Measurements from ENCODE around the gene UBXN2A.
"Not testable (repeated sequence)": the region's sequence is repeated elsewhere in the genome, so short reads cannot be mapped to it uniquely, and the experiment has no call there.

The UBXN2A gene

DNA sequence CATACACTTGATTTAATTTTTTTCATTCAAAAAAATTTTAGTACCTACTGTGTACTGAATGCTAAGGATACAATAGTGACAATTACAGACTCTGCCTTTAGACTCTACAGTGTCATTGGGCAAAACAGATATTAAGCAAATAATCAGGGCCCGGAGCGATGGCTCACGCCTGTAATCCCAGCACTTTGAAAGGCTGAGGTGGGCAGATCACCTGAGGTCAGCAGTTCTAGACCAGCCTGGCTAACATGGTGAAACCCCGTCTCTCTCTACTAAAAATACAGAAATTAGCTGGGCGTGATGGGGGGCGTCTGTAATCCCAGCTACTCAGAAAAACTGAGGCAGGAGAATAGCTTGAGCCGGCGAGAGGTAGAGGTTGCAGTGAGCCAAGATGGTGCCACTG lies 1.4 kb downstream of the UBXN2A start:
- no peak for DNase-seq

DNA sequence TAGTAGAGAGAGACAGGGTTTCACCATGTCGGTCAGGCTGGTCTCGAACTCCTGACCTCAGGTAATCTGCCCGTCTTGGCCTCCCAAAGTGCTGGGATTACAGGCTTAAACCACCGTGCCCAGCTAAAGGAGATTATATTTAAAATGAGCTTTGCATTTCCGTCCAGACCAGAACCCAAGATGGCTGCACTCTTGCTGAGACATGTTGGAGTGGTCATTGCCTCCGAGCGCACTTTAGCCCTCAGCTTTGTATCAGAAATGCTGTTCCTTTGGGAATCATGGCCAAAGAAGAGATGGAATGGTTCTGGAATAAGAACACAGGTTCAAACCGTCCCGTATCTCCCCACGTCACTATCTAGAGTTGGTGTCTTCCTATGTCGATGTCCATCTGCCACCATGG lies 3.4 kb downstream of the UBXN2A start:
- DNase-seq = no peak

DNA sequence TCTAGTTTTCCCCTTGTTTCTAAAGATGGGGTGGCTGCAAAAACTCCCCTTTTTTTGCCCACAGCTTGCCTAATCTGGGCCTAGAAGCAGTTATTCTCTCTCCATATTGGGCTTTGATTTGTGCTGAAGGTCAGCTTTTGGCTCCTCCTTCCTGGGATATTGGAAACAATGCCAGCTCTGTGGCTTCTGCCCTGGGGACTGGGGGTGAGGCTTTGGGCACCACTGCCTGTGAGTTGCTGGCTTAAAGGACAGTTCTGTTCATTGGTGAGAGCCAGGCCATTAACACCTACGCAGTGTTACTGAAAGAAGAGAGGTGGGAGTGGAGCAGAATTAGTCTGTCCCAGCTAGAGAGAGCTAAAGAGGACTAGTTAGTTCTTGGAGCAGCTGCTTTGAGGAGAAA lies 4.3 kb downstream of the UBXN2A start:
- peak in 2 of 3 donors; percentile 15 to 39 for DNase-seq

DNA sequence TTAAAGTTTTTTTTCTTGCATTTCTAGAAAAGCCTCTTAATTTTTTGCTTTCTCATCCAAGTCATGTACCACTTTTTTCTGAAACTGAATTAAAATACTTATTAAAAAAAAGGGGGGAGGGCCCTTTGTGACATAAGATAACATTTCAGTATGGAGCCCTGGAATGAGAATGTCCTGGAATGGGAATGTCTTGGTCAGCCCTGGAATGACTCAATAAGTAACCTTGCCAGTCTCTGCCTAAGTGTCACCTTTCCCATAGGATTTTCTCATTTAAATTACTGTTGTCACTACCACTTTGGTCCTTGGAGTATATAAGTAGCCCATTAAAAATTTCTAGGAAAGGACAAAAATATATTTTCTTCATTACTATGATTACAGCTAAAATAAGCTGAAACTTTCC lies 4.7 kb downstream of the UBXN2A start:
- DNase-seq = no peak

DNA sequence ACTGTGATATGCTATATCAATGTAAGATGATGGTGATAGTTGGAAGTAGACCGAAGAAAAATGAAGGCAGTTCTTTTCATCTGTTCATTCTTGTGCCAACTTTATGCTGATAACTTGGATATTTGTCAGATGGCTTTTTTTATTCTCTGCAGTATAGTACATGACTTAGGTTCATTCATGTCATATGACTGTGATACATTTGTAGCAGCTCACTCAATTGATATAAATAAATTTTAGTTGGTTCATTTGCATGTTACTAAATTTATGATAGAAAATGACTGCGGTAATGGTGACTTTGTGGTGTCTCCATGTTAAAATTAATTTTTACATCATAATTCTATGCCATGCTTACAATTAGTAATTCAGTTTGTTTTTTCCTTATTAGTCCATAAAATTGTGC lies 7.1 kb downstream of the UBXN2A start:
- no peak for DNase-seq

DNA sequence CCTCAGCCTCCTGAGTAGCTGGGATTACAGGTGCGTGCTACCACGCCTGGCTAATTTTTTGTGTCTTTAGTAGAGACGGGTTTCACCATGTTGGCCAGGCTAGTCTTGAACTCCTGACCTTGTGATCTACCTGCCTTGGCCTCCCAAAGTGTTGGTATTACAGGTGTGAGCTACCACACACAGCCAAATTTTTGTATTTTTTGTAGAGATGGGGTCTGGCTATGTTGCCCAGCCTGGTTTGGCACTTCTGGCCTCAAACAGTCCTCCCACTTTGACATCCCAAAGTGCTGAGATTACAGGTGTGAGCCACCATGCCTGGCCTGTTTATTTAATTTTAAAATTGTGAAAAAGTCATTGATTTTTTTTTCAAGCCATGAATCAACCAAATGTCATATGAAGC lies 12.3 kb downstream of the UBXN2A start:
- not testable (repeated sequence) for DNase-seq

DNA sequence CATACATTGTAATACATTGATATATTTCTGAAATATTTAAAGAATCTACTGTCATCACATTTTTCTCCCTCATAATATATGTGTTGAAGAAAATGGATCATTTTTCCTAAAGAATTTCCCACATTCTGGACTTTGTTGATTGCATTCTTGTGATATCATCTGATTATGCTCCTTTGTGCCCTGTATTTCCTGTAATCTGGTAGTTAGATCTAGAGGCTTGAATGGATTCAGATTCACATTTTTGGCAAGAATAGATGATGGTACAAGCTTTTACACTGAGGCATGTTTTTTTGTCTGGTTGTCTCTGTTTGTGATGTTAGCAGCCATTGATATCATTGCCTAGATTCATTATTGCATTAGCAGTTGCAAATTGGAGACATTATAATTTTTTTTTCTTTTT lies 13.4 kb downstream of the UBXN2A start:
- DNase-seq = no peak

DNA sequence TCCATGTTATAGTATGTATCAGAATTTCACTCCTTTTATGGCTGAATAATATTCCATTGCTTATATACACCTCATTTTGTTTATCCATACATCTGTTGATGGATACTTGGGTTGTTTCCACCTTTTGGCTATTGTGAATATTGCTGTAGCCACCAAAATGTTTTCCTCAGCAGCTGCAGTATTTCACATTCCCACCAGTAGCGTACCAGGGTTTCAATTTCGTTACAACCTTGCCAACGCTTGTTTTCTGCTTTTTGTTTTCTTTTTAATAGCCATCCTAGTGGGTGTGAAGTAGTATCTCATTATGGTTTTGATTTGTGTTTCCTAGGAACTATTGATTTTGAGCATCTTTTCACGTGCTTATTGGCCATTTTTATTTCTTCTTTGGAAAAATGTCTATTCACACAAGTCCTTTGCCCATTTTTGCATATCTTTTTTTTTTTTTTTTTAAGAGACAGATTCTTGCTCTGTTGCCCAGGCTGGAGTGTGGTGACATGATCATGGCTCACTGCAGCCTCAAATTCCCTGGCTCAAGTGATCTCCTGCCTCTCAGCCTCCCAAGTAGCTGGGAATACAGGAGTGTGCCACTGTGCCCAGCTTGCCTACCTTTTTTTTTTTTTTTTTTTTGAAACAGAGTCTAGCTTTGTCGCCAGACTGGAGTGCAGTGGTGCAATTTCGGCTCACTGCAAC lies 14.2 kb downstream of the UBXN2A start:
- no peak for DNase-seq

DNA sequence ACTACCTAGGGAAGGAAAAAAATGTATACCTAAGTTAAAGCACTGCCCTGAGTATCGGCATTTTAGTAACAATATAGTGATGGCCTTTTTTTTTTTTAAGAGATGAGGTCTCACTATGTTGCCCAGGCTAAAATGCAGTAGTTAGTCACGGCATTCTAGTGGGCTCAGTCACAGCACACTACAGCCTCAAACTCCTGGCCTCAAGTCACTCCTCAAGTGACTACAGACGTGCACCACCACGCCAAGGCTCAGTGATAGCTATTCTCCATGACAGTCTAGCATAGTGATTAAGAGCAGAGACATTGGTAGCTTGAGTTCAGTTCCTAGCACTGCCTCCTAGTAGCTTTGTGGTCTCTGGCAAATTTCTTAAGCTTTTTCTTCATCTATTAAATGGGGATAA lies 27.6 kb downstream of the UBXN2A start:
- no peak for DNase-seq

DNA sequence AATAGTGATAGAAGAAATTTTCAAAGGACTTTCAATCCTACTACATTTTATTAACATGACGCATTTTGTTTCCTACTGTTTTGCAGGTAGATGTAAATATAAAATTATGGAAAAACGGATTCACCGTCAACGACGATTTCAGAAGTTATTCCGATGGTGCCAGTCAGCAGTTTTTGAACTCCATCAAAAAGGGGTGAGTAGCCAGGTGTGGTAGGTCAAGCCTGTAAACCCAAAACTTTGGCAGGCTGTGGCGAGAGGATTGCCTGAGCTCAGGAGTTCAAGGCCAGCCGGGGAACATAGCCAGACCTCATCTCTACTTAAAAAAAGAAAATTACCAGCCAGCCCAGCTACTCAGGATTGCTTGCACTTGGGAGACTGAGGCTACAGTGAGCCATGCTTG lies 36.6 kb downstream of the UBXN2A start:
- no peak for DNase-seq

DNA sequence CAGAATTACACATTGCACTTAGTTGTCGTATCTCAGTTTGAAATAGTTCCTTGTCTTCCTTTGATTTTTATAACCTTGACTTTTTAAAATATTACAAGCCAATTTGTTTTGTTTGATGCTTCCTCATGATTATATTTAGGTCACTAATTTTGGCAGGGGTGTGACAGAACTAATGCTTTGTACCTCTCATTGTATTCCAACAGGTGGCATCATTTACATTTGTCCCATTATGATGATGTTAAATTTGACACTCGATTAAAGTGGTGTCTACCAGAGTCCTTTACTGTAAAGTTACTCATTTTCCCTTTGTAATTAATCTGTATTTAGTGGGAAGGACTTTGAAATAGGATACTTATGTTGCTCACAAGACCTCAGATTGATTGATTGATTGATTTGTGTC lies 48.1 kb downstream of the UBXN2A start:
- DNase-seq = peak; percentile 5 to 30 (median 27)

DNA sequence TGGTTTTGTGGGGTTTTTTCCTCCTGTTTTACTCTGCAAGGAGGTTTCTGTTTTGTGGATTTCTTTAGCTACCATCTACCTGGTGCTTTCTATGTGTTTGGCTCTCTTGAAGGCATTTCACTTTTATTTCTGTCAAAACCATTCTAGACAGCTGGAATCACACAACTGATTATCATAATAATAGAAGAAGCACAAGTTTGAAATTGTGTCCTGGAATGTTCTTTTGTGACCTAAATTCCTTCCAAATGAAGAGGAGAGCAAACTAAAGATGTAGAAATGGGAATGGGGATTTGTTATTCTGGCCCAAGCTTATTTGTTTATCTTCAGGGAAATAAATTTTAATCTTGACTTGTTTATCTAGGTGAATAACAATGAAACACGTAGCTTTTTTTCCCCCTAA lies 52.7 kb downstream of the UBXN2A start:
- DNase-seq = no peak

DNA sequence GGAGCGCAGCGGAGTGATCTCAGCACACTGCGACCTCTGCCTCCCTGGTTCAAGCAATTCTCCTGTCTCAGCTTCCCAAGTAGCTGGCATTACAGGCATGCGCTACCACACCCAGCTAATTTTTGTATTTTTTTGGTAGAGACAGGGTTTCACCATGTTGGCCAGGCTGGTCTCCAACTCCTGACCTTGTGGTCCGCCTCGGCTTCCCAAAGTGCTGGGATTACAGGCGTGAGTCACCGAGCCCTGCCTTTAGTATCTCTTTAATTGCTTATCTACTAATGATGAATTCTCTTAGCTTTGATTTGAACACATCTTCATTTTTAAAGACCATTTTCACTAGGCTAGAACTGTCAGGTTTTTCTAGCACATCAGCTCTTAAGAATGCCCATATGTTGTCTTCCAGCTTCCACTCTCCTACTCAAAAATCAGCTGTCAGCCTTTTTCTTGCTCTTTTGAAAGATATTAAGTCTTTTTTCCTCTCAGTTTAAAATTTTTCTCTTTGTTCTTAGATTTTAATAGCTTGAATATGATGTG lies 53.5 kb downstream of the UBXN2A start:
- no peak for DNase-seq

DNA sequence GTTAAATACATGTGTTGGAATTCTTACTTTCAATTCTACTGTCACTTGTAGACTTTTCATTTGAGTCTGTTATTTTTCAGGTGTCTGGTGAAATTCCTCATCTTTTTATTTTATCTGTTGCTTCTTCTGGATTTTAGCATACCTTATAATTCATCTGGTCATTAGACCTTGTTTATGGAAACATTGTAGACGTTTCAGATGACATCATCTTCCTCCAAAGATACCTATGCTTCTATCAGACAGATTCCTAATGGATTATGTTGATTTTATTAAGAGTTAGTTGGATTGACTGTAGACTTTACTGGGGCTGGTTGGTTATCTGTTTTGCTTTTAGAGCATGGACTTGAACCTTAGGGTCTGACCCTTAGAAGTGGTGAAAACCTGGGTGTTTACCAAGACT lies 54.3 kb downstream of the UBXN2A start:
- no peak for DNase-seq

DNA sequence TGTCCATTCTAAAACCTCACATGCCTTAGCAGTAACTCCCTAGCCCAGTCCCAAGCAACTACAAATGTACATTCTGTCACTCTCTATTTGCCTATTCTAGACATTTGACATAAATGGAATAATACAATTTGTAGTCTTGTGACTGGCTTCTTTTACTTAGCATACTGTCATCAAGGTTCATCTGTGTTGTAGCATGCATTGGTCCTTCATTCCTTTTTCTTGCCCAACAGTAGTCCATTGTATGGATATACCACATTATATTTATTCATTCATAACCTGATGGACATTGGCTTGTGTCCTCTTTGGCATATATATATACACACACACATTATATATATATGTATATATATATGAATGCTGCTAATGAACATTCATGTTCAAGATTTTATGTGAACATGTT lies 67.4 kb downstream of the UBXN2A start:
- DNase-seq = no peak

DNA sequence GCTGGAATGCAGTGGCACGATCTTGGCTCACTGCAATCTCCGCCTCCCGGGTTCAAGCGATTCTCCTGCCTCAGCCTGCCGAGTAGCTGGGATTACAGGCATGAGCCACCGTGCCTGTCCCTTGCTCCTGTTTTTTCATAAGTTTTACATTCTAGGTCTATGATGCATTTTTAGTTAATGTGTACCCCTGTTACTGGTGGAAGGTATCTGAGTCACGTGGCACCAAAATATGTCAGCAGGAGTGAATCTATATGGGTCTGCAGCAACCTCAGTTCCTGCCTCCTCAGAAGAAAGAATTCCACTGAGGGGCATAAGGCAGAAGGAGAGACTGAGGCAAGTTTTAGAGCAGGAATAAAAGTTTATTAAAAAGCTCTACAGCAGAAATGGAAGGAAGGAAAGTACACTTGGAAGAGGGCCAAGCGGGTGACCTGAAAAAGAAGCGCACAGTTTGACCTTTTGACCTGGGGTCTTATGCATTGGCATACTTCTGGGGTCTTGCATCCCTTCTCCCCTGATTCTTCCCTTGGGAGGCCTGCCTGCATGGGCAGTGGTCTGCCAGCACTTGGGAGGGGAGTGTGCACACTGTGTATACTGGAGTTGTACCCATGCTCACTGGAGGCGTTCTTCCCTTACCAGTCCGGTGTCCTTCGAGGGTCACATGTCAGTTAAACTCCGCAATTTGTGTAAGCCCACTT lies 68.6 kb downstream of the UBXN2A start:
- DNase-seq = no peak

DNA sequence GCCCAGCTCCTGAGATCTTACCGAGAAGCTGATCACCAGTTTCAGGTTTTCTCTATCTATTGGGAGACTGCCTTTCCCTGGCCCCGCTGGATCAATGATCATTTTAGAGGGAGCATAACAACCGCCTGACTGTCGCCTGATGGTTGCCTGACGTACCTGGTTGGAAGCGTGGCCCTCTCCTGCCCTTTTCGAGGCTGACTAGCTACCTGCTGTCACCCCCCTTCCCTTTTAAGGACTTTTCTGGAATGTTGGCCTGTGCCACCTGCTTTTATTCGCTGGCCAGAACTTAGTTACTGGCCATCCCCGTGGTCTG lies 69.1 kb downstream of the UBXN2A start:
- DNase-seq = no peak

DNA sequence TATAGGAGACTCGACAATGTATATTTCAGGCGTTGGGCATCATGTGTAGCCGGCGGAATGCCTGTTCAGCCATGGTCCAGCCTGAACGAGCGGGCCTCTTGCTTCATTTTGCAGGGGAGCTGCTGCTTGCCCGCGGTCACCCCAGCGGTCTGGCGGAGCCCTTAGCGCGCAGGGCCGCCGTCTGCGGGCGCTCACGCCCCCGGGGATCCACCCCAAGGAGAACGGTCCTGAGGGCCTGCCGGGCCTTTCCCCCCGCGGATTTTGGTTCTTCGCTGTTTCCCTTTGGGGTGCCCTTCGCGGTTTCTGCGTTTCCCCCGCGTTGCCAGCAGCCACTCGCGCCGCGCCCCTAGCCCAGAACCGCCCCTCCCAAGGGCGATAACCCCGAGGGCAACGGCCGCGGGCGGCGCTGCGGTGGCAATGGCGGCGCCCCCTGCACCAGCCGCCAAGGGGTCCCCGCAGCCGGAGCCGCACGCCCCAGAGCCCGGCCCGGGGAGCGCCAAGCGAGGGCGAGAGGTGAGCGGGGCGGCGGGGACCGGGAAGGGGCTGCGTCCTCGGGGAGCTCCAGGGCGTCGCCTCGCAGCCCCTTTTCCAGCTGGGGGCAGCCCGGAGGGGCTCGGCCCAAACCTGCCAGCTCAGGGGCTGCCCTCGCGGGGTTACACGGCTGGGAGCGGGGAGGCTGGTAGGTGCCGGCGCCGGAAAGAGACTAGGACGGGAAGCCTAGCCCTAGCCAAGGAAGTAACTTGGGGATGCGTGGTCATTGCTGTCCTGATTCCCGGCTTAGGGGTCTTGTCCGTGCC lies 69.6 kb downstream of the UBXN2A start, which contains the start of gene MFSD2B:
Gene MFSD2B, plus strand, starts transcription at position 406 of the 797 bp plus-strand sequence. Its CDS starts 12 bp downstream, at position 418.
- DNase-seq = peak in 2 of 3 donors; percentile 4 to 32

DNA sequence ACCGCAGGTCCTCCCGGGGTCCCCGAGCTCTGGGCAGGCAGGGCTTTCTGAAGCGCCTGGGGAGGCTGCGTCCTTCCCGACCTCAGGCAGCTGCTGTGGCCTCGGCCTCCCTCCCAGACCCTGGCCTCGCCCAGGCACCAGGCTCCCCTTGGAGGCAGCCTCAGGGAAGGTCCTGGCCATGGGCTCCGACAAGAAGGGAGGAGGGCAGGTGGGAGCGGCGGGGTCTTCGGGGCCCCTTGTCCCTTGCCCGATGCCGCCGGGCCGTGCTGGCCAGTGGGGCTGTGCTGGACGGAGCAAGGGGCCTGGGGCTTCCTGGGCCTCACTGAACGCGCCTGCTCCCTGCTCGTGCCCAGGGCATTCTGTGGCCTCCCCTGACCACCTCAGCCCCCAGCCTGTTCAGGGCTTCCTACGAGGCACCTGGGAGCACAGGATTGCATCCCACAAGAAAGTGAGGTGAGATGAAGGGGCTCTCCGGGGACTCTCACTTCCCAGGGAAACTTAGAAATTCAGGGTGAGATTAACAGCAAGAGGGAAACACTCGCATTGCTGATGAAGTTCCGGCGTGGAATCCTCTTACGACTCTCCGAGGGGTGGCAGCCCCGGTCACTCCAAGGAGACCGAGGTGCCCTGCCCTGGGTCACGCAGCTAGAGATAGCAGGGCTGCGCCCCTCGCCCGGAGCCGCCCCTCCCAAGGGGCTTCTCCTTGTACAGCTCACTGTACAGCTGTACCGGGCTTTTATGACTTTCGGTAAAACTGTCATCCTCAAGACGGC lies 70.4 kb downstream of the UBXN2A start:
- no peak for DNase-seq

DNA sequence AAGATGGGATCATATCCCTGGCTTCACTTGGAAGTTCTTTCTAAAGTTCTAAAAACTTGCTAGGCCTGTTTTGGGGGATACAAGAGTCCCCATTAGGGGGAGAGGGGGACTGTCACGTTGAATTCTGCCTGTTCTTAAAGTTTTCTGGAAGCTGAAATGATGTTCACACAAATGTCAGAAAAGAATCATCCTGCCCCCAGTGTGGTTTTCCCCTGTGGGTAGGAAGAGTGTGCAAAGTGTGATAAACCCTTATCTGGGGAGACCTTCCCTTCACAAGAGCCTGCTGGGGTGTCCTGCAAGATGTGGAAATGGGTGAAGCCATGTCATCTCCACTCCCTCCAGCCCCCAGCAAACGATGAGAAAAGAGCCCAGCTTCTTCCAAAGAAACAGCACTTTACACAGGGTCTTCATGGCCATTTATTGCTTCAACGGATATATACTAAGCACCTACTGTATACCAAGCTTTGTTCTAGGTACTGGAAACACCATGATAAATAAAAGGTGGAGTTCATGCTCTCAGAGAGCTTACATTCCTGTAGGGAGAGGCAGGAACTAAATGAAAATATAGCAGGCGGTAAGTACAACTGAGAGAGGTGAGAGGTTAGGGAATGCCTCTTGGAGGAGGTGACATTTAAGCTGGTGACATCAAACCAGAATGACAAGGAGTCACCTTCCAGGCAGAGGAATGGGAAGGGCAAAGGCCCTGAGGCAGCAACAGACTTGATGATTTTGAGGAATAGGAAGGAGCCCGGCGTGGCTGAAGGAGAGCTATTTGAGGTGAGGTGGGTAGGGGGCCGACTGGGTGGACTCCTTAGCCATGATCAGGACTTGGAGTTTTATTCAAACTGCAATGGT lies 71.2 kb downstream of the UBXN2A start:
- DNase-seq = no peak

DNA sequence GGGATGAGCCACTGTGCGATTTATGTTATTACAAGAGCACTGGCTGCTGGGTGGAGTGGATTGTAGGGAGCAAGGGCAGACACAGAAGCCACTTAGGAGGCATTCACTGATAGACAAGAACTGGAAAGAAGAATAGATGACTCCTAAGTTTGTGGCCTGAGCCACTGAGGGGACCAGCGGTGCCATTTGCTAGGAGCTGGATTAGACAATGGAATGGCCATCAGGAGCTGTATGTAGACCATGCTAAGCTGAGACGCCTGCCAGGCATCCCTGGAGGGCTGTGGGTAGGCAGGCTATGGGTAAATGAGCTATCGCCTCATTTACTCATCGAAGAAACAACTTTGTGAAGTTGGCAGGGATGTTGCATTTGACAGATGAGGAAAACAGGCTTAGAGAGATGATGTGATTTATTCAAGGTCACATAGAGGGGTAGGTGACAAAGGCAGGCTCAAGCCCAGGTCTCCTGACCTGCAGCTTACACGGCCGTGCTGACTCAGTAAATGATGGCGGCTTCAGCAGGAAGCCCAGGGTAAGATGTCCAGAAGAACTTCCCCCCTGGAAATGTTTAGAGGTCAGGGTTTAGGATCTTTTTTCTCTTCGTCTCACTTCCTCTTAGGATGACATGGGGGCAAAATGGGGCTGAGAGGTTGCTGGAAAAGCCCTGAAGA lies 72.4 kb downstream of the UBXN2A start:
- DNase-seq = peak; percentile 29 to 37 (median 33)
